ENCODE results near the gene HIRIP3.

GRCh38 chr16:29959293-29959692 lies 36.1 kb downstream of the HIRIP3 start:
- TF ChIP-seq EZH2 (IDR thresholded peaks at IDR 0.05; ENCODE audit: borderline replicate concordance, low read length) (no peak), CTCF (conservative IDR thresholded peaks at IDR 0.05 in 1 of 2, IDR thresholded peaks at IDR 0.05 in 1 of 2; ENCODE audit: extremely low read depth in 1 of 2, insufficient read depth in 1 of 2, low read depth in 1 of 2, low read length in 2 of 2) (no peak)
